Measurements from ENCODE around the gene KSR1. TPM values are rescaled to one million over a fixed set of nuclear protein-coding genes. Genes with fewer than 3 reads are reported as not detected.
A peak's percentile ranks its signal among the peaks of the same experiment; 100 is the strongest.

Gene KSR1
- total and polyA plus RNA-seq, 2 donors (not counting 1 experiment from before 2014, with no cell fraction given), result 5.3 to 10.1 TPM

- DNase-seq (ENCODE audit: low read depth in 2 of 2), result peak; percentile 59 to 94
- no peaks in the 10 kb centered on the region for H3K79me2 ChIP-seq (ENCODE audit: control insufficient read depth, insufficient read depth, low read length)
- no peak overlapping the region for H3K4me3 ChIP-seq (replicated peaks in 1 of 4; ENCODE audit: control extremely low read depth in 1 of 4, insufficient read depth in 1 of 4, low read depth in 3 of 4, low read length in 4 of 4)
- no peak overlapping the region for H3K27ac ChIP-seq (ENCODE audit: insufficient read depth, low read length)
- no peak overlapping the region for H3K9ac ChIP-seq (ENCODE audit: insufficient read depth, low read length)
- H3K36me3 ChIP-seq (ENCODE audit: control insufficient read depth, insufficient read depth, low read length), result no peaks in the 10 kb centered on the region
- no peak overlapping the region for H3K4me2 ChIP-seq (ENCODE audit: extremely low read depth, insufficient read depth, low read length)
- no peak overlapping the region for H2AFZ ChIP-seq (ENCODE audit: low read length)
- H3K9me3 ChIP-seq (ENCODE audit: control insufficient read depth, insufficient read depth, low read depth, low read length), result no peaks in the 10 kb centered on the region
- H4K20me1 ChIP-seq (ENCODE audit: control insufficient read depth, extremely low read depth, insufficient read depth, low read length), result no peaks in the 10 kb centered on the region
- TF ChIP-seq CTCF (conservative IDR thresholded peaks at IDR 0.05 in 1 of 2, IDR thresholded peaks at IDR 0.05 in 1 of 2; ENCODE audit: low read depth in 1 of 2, low read length in 2 of 2), result no peak
- TF ChIP-seq EZH2 (IDR thresholded peaks at IDR 0.05; ENCODE audit: low read length, missing control alignments), result no peak
- H3K4me1 ChIP-seq (ENCODE audit: control insufficient read depth, extremely low read depth, insufficient read depth, low read length), result peaks cover 9% of the 10 kb centered on the region
- H3K27me3 ChIP-seq (ENCODE audit: control insufficient read depth, insufficient read depth, low read length), result peaks cover 4% of the 10 kb centered on the region
Observed at GRCh38 chr17:27544350-27545131, 88.3 kb downstream of the KSR1 start.

- Histone ChIP-seq H3K27ac (ENCODE audit: insufficient read depth, low read length) (no peak overlapping the region), H3K9me3 (ENCODE audit: control insufficient read depth, insufficient read depth, low read depth, low read length) (no peaks in the 10 kb centered on the region), H3K79me2 (ENCODE audit: control insufficient read depth, insufficient read depth, low read length) (no peaks in the 10 kb centered on the region), H3K4me1 (ENCODE audit: control insufficient read depth, extremely low read depth, insufficient read depth, low read length) (peaks cover 3% of the 10 kb centered on the region), H3K9ac (ENCODE audit: insufficient read depth, low read length) (no peak overlapping the region), H4K20me1 (ENCODE audit: control insufficient read depth, extremely low read depth, insufficient read depth, low read length) (no peaks in the 10 kb centered on the region), H3K4me2 (ENCODE audit: extremely low read depth, insufficient read depth, low read length) (no peak overlapping the region), H3K36me3 (ENCODE audit: control insufficient read depth, insufficient read depth, low read length) (no peaks in the 10 kb centered on the region), H3K27me3 (ENCODE audit: control insufficient read depth, insufficient read depth, low read length) (peaks cover 4% of the 10 kb centered on the region), H3K4me3 (replicated peaks in 1 of 4; ENCODE audit: control extremely low read depth in 1 of 4, insufficient read depth in 1 of 4, low read depth in 3 of 4, low read length in 4 of 4) (no peak overlapping the region), H2AFZ (ENCODE audit: low read length) (no peak overlapping the region)
- no peak for TF ChIP-seq EZH2 (IDR thresholded peaks at IDR 0.05; ENCODE audit: low read length, missing control alignments)
- no peak for TF ChIP-seq CTCF (conservative IDR thresholded peaks at IDR 0.05 in 1 of 2, IDR thresholded peaks at IDR 0.05 in 1 of 2; ENCODE audit: low read depth in 1 of 2, low read length in 2 of 2)
- DNase-seq (ENCODE audit: low read depth in 2 of 2), result peak; percentile 77 to 91
Observed at GRCh38 chr17:27545562-27546229, 89.4 kb downstream of the KSR1 start.

GRCh38 chr17:27546624-27547300 lies 90.5 kb downstream of the KSR1 start:
- Histone ChIP-seq H2AFZ (ENCODE audit: low read length) (no peak overlapping the region), H3K4me1 (ENCODE audit: control insufficient read depth, extremely low read depth, insufficient read depth, low read length) (no peaks in the 10 kb centered on the region), H3K4me2 (ENCODE audit: extremely low read depth, insufficient read depth, low read length) (no peak overlapping the region), H3K9me3 (ENCODE audit: control insufficient read depth, insufficient read depth, low read depth, low read length) (no peaks in the 10 kb centered on the region), H3K27ac (ENCODE audit: insufficient read depth, low read length) (no peak overlapping the region), H3K27me3 (ENCODE audit: control insufficient read depth, insufficient read depth, low read length) (peaks cover 2% of the 10 kb centered on the region), H3K4me3 (replicated peaks in 1 of 4; ENCODE audit: control extremely low read depth in 1 of 4, insufficient read depth in 1 of 4, low read depth in 3 of 4, low read length in 4 of 4) (no peak overlapping the region), H3K9ac (ENCODE audit: insufficient read depth, low read length) (no peak overlapping the region), H3K36me3 (ENCODE audit: control insufficient read depth, insufficient read depth, low read length) (no peaks in the 10 kb centered on the region), H3K79me2 (ENCODE audit: control insufficient read depth, insufficient read depth, low read length) (no peaks in the 10 kb centered on the region), H4K20me1 (ENCODE audit: control insufficient read depth, extremely low read depth, insufficient read depth, low read length) (no peaks in the 10 kb centered on the region)
- TF ChIP-seq CTCF (conservative IDR thresholded peaks at IDR 0.05 in 1 of 2, IDR thresholded peaks at IDR 0.05 in 1 of 2; ENCODE audit: low read depth in 1 of 2, low read length in 2 of 2) (no peak), EZH2 (IDR thresholded peaks at IDR 0.05; ENCODE audit: low read length, missing control alignments) (no peak)
- peak in 1 of 2 donors; percentile 67 for DNase-seq (ENCODE audit: low read depth in 2 of 2)
